Measurements from ENCODE around the gene KY.

Gene KY

GRCh38 chr3:134642445-134643149, 8.2 kb downstream of the KY start:
- no peak for DNase-seq

GRCh38 chr3:134641671-134642300, 9.0 kb downstream of the KY start:
- no peak for DNase-seq

- DNase-seq = no peak
Observed at GRCh38 chr3:134640872-134641470, 9.9 kb downstream of the KY start.

- no peak for DNase-seq
Observed at GRCh38 chr3:134640378-134640777, 10.4 kb downstream of the KY start.

GRCh38 chr3:134638385-134639030, 12.3 kb downstream of the KY start:
- DNase-seq = no peak

GRCh38 chr3:134636406-134636805, 14.4 kb downstream of the KY start:
- DNase-seq = no peak

- DNase-seq = no peak
Observed at GRCh38 chr3:134630506-134630905, 20.3 kb downstream of the KY start.

- no peak for DNase-seq
Observed at GRCh38 chr3:134628884-134629283, 21.9 kb downstream of the KY start.

GRCh38 chr3:134627831-134628230, 23.0 kb downstream of the KY start:
- DNase-seq = no peak

GRCh38 chr3:134625885-134626741, 24.7 kb downstream of the KY start:
- DNase-seq = no peak

GRCh38 chr3:134625462-134625861, 25.4 kb downstream of the KY start:
- no peak for DNase-seq

GRCh38 chr3:134624537-134625287, 26.1 kb downstream of the KY start:
- DNase-seq = no peak

- DNase-seq = no peak
Observed at GRCh38 chr3:134623615-134624245, 27.1 kb downstream of the KY start.

- no peak for DNase-seq
Observed at GRCh38 chr3:134622806-134623365, 27.9 kb downstream of the KY start.

- DNase-seq = no peak
Observed at GRCh38 chr3:134621854-134622253, 29.0 kb downstream of the KY start.

GRCh38 chr3:134620476-134621115, 30.2 kb downstream of the KY start:
- DNase-seq = no peak

- no peak for DNase-seq
Observed at GRCh38 chr3:134619884-134620445, 30.9 kb downstream of the KY start.

GRCh38 chr3:134619301-134619615, 31.6 kb downstream of the KY start:
- no peak for DNase-seq

- DNase-seq = no peak
Observed at GRCh38 chr3:134618478-134619300, 32.1 kb downstream of the KY start.

Data from NCI-H524 treated with DMSO at 0.1 percent for 48 hours (cell line).